ENCODE data around the gene FNDC3B.

FNDC3B gene

DNA sequence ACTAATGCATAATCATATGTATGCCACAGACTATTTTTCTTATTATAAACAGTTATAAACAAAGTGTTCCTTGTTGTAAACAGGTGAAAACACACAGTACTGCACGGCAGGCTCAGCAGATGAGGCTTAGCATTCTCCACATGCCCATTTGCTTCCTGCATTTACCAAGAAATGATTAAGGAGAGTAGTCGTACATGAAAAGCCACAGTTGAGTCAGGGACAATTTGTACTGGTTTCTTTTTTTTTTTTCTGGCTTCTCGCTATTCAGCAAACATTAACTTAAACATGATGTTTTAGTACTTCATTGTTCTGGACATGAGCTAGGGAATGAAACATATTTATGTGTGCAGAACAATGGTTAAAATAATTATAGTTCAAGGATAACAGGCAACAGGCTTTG is 345.5 kb downstream of the FNDC3B start:
- no peak overlapping the region for H2AFZ ChIP-seq (ENCODE audit: low read depth, low read length)
- no peaks in the 10 kb centered on the region for H3K79me2 ChIP-seq (ENCODE audit: low read length)
- no peak overlapping the region for H3K27ac ChIP-seq (ENCODE audit: low read length)
- H3K4me3 ChIP-seq (ENCODE audit: low read length) = no peak overlapping the region
- H3K4me1 ChIP-seq (ENCODE audit: low read length) = no peaks in the 10 kb centered on the region
- no peaks in the 10 kb centered on the region for H3K36me3 ChIP-seq (replicated peaks; ENCODE audit: low read depth, low read length)
- H3K9me3 ChIP-seq (ENCODE audit: insufficient read depth, low read length) = no peaks in the 10 kb centered on the region
- H3K4me2 ChIP-seq (ENCODE audit: low read length) = no peak overlapping the region
- H3K27me3 ChIP-seq (ENCODE audit: low read depth, low read length) = no peaks in the 10 kb centered on the region
- H4K20me1 ChIP-seq (ENCODE audit: insufficient read depth, low read length) = no peaks in the 10 kb centered on the region
- no peak for TF ChIP-seq EZH2phosphoT487 (IDR thresholded peaks at IDR 0.05; ENCODE audit: low read depth)
- TF ChIP-seq, protein P1, sequence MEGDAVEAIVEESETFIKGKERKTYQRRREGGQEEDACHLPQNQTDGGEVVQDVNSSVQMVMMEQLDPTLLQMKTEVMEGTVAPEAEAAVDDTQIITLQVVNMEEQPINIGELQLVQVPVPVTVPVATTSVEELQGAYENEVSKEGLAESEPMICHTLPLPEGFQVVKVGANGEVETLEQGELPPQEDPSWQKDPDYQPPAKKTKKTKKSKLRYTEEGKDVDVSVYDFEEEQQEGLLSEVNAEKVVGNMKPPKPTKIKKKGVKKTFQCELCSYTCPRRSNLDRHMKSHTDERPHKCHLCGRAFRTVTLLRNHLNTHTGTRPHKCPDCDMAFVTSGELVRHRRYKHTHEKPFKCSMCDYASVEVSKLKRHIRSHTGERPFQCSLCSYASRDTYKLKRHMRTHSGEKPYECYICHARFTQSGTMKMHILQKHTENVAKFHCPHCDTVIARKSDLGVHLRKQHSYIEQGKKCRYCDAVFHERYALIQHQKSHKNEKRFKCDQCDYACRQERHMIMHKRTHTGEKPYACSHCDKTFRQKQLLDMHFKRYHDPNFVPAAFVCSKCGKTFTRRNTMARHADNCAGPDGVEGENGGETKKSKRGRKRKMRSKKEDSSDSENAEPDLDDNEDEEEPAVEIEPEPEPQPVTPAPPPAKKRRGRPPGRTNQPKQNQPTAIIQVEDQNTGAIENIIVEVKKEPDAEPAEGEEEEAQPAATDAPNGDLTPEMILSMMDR (IDR thresholded peaks at IDR 0.05; ENCODE audit: low read depth, low read length) = no peak
- no peak overlapping the region for H3K9ac ChIP-seq (ENCODE audit: low read length)

GRCh38 chr3:172387728-172388127 is 348.4 kb downstream of the FNDC3B start:
- Histone ChIP-seq H3K4me1 (ENCODE audit: low read length) (no peaks in the 10 kb centered on the region), H4K20me1 (ENCODE audit: insufficient read depth, low read length) (no peaks in the 10 kb centered on the region), H3K9ac (ENCODE audit: low read length) (no peak overlapping the region), H3K4me3 (ENCODE audit: low read length) (no peak overlapping the region), H3K79me2 (ENCODE audit: low read length) (no peaks in the 10 kb centered on the region), H3K36me3 (replicated peaks; ENCODE audit: low read depth, low read length) (no peaks in the 10 kb centered on the region), H3K27me3 (ENCODE audit: low read depth, low read length) (no peaks in the 10 kb centered on the region), H3K4me2 (ENCODE audit: low read length) (no peak overlapping the region), H3K27ac (ENCODE audit: low read length) (no peak overlapping the region), H2AFZ (ENCODE audit: low read depth, low read length) (no peak overlapping the region), H3K9me3 (ENCODE audit: insufficient read depth, low read length) (no peaks in the 10 kb centered on the region)
- TF ChIP-seq, protein P1 (IDR thresholded peaks at IDR 0.05; ENCODE audit: low read depth, low read length) = no peak
- TF ChIP-seq EZH2phosphoT487 (IDR thresholded peaks at IDR 0.05; ENCODE audit: low read depth) = no peak

GRCh38 chr3:172388412-172389078 is 349.2 kb downstream of the FNDC3B start:
- Histone ChIP-seq H3K27me3 (ENCODE audit: low read depth, low read length) (no peaks in the 10 kb centered on the region), H3K79me2 (ENCODE audit: low read length) (no peaks in the 10 kb centered on the region), H3K36me3 (replicated peaks; ENCODE audit: low read depth, low read length) (no peaks in the 10 kb centered on the region), H3K9ac (ENCODE audit: low read length) (no peak overlapping the region), H3K27ac (ENCODE audit: low read length) (no peak overlapping the region), H3K4me2 (ENCODE audit: low read length) (no peak overlapping the region), H2AFZ (ENCODE audit: low read depth, low read length) (no peak overlapping the region), H3K4me3 (ENCODE audit: low read length) (no peak overlapping the region), H3K4me1 (ENCODE audit: low read length) (no peaks in the 10 kb centered on the region), H4K20me1 (ENCODE audit: insufficient read depth, low read length) (no peaks in the 10 kb centered on the region), H3K9me3 (ENCODE audit: insufficient read depth, low read length) (no peaks in the 10 kb centered on the region)
- no peak for TF ChIP-seq EZH2phosphoT487 (IDR thresholded peaks at IDR 0.05; ENCODE audit: low read depth)
- TF ChIP-seq, protein P1 (IDR thresholded peaks at IDR 0.05; ENCODE audit: low read depth, low read length) = no peak

- Histone ChIP-seq H3K4me2 (ENCODE audit: low read length) (no peak overlapping the region), H3K27me3 (ENCODE audit: low read depth, low read length) (no peaks in the 10 kb centered on the region), H3K4me1 (ENCODE audit: low read length) (no peaks in the 10 kb centered on the region), H3K79me2 (ENCODE audit: low read length) (no peaks in the 10 kb centered on the region), H3K36me3 (replicated peaks; ENCODE audit: low read depth, low read length) (no peaks in the 10 kb centered on the region), H3K4me3 (ENCODE audit: low read length) (no peak overlapping the region), H3K9ac (ENCODE audit: low read length) (no peak overlapping the region), H3K27ac (ENCODE audit: low read length) (no peak overlapping the region), H4K20me1 (ENCODE audit: insufficient read depth, low read length) (no peaks in the 10 kb centered on the region), H3K9me3 (ENCODE audit: insufficient read depth, low read length) (no peaks in the 10 kb centered on the region), H2AFZ (ENCODE audit: low read depth, low read length) (no peak overlapping the region)
- TF ChIP-seq, protein P1 (IDR thresholded peaks at IDR 0.05; ENCODE audit: low read depth, low read length) = no peak
- no peak for TF ChIP-seq EZH2phosphoT487 (IDR thresholded peaks at IDR 0.05; ENCODE audit: low read depth)
Measured at GRCh38 chr3:172390792-172391191, 351.4 kb downstream of the FNDC3B start.

All from OCI-LY3 (cell line).